HG02763 (cell line): Measurements from ENCODE around the gene CSRNP2.
A peak's percentile ranks its signal among the peaks of the same experiment; 100 is the strongest.
"Not testable (repeated sequence)": the region's sequence is repeated elsewhere in the genome, so short reads cannot be mapped to it uniquely, and the experiment has no call there.

Source experiments
- ATAC-seq: cut with Tn5 transposase; IDR thresholded peaks from one replicate; pipeline ENCODE4 v1.9.1; 2021; ENCODE audit warnings: mild to moderate bottlenecking, moderate library complexity; ENCODE audit not compliant: unreplicated experiment

The CSRNP2 gene

DNA sequence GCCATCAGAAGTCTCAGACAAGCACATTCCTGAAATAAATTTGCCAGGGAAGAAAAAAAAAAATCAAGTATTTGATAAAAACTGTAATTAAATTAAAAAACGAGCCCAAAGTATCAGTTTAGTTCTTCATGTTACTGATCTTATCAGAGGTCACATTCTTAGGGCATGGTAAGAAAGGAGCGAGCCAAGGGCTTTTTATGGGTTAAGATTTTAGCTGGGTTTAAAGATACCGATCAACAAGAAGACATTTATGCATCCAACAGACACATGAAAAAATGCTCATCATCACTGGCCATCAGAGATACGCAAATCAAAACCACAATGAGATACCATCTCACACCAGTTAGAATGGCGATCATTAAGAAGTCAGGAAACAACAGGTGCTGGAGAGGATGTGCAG lies 5.0 kb downstream of the CSRNP2 start:
- not testable (repeated sequence) for ATAC-seq

DNA sequence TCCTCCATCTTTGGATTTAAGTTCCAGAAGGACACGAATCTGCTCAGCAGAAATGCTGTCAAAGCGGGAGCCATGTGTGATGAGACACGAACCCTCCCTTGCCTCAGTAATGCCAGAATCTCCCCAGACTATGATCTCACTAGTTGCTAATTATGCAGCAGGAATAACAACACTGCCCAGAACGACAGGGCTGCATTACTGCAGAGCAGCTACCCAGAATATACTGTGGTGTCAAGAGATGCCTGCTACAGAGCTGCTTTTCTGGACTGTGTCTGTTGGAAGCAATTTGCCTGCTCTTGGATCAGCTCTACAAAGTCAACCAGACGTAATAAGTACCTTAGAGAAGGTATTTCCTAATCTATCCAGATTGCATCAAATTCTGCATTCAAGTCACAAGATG lies 5.5 kb downstream of the CSRNP2 start:
- ATAC-seq, result no peak

DNA sequence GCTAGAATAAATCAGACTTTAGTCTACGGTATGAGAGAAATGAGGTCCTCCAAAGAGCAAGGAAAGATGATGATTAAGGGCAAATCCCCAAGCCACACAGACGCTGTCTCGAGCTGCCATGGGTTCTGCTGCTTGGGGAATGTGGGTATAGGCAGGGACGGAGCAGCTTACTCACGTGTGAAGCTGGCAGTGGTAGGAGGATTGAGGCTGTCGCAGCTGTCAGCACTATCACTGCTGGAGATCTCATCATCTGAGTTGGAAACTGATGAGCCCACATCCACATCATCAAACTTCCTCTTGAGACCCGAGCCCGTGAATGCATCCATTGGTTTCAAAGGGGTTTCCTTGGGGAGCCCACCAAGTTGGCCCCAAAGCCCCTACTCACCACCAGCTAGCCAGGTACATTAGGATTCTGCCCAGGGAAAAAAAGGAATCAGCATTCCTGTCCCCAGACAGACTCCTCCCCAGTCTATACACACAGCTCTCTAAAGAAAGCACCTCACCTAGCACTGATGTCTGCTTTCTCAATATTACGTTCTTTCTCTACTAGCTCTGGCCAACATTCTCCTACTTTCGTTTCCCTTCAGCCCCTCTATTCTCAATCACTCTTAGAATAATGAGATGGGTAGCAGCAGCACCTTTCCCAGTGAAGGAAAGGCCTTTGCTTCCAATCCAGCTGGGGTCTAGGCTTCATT lies 7.0 kb downstream of the CSRNP2 start:
- ATAC-seq, result no peak

DNA sequence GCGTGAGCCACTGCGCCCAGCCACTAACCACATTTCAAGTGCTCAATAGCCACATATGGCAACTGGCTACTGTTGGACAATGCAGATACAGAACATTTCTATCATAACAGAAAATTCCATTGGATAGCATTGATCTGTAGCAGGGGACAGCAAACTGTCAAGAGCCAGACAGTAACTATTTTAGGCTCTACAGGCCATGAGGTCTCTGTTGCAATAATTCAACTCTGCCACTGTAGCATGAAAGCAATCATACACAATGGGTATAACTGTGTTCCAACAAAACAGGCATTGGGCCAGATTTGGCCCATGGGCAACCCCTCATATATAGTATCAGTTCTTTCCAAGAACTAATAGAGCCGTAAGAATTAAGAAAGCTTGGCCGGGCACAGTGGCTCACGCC lies 8.0 kb downstream of the CSRNP2 start:
- no peak for ATAC-seq

GRCh38 chr12:51071663-51072062 lies 11.7 kb downstream of the CSRNP2 start:
- no peak for ATAC-seq

GRCh38 chr12:51070004-51070403 lies 13.4 kb downstream of the CSRNP2 start:
- ATAC-seq, result no peak

DNA sequence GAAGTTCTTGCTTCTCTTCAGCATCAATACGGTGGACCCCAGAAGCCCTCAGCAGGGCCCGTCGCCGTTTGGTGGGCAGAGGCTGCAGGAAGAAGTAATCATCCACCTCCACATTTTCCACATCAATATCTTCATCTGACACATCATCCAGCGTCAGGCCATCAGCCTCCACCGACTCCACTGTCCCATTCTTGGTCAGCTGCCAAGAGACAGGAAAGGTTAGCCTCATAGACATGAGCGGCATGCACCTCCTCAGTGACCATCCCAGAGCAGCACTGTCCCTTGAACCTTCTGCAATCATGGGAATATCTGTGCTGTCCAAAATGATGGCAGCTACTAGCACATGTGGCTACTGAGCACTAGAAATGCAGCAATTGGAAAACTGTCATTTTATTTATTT lies 15.6 kb downstream of the CSRNP2 start:
- ATAC-seq, result no peak

DNA sequence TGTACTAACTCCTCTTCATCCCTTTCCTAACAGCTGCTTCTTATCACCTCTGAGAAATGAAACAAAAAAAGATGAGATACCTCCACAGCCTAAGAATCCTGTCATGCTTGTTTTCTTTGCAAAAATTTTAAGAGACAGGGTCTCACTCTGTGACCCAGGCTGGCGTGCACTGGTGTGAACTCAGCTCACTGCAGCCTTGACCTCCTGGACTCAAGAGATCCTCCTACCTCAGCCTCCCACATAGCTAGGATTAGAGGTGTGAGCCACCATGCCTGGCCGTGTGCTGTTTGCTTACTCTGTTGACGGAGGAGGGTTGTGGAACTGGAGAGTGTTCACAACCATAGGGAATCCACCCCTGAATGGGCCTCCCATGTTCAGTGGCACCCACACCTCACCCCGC lies 16.2 kb downstream of the CSRNP2 start:
- ATAC-seq, result no peak

- no peak for ATAC-seq
Measured at GRCh38 chr12:51065530-51065929, 17.9 kb downstream of the CSRNP2 start.

- no peak for ATAC-seq
Measured at GRCh38 chr12:51062631-51063397, 20.6 kb downstream of the CSRNP2 start.

DNA sequence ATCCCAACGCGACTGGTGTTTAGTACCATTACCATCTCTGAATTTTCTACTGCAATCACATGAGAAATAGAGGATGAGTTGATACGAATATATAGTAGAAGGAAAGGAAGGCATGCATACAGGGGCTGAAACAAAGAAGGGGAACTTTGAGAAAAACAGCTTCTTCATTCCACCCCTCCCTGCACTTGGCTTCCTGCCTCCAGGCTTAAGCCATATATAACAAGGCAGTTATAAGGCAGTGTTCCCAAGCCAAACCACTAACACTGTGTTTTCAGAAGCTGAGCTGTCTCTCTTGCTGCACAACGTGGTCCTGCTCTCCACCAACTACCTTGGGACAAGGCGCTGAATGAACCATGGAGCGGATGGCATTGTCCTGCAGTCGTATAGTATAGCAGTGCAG lies 24.3 kb downstream of the CSRNP2 start:
- no peak for ATAC-seq

DNA sequence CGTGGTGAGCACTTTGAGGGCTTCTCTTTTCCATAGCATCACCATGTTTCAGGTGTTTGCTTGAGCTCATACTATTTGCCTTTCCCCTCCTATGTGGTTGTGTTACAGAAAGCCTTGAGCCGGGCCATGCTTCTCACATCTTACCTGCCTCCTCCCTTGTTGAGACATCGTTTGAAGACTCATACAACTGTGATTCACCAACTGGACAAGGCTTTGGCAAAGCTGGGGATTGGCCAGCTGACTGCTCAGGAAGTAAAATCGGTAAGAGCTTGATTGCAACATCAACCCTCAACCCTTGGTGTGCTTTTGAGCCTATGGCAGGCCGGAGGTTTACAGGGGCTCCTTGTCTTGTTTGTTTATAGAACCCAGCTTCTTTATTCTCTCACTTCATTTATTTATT lies 27.2 kb downstream of the CSRNP2 start:
- no peak for ATAC-seq

- no peak for ATAC-seq
Measured at GRCh38 chr12:51055060-51055459, 28.3 kb downstream of the CSRNP2 start.

DNA sequence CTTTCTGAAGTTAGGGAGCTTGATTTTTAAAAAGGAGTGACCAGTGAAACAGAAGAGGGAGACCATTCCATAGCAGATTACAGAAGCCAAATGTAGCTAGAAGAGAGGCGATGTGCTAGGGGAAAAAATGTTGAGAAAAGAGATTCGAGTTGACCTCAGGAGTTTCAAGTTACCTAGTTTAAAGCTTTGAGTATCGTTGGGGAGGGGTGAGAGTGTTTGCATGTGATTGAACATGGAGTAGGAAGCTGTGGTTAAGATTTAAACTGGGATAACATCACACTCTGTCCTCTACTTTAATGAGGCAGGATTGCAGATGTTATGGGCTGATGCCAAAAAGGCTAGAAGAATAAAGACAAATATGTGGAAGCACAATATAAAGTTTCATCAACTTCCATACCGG lies 31.6 kb downstream of the CSRNP2 start:
- ATAC-seq, result no peak

GRCh38 chr12:51049525-51049924 lies 33.9 kb downstream of the CSRNP2 start:
- no peak for ATAC-seq

GRCh38 chr12:51048661-51049251 lies 34.6 kb downstream of the CSRNP2 start:
- no peak for ATAC-seq

GRCh38 chr12:51047655-51048540 lies 35.5 kb downstream of the CSRNP2 start, which contains the start of gene LETMD1:
Gene LETMD1, plus strand, starts transcription at chr12:51048327. Its CDS starts 30 bp downstream, at chr12:51048357.
- ATAC-seq, result peak; percentile 96

- no peak for ATAC-seq
Measured at GRCh38 chr12:51036279-51036678, 47.1 kb downstream of the CSRNP2 start.

- ATAC-seq, result no peak
Measured at GRCh38 chr12:51033457-51034089, 49.8 kb downstream of the CSRNP2 start.

- no peak for ATAC-seq
Measured at GRCh38 chr12:51033048-51033447, 50.3 kb downstream of the CSRNP2 start.

GRCh38 chr12:51028813-51029150 lies 54.6 kb downstream of the CSRNP2 start:
- ATAC-seq, result no peak
